ENCODE measurements around the gene HOXB4.

Gene HOXB4

GRCh38 chr17:48615047-48615962, 37.2 kb upstream of the HOXB4 start, which contains the start of gene HOXB8:
HOXB8 (minus strand) TSS chr17:48615292; CDS start chr17:48614704, 588 bp downstream.
- no peak for DNase-seq

- no peak for DNase-seq
Measured at GRCh38 chr17:48613862-48614694, 35.9 kb upstream of the HOXB4 start.

GRCh38 chr17:48612854-48613691, 34.9 kb upstream of the HOXB4 start:
- DNase-seq, result no peak

- no peak for DNase-seq
Measured at GRCh38 chr17:48612456-48612853, 34.3 kb upstream of the HOXB4 start.

- DNase-seq, result no peak
Measured at GRCh38 chr17:48611681-48612455, 33.7 kb upstream of the HOXB4 start.

- DNase-seq, result no peak
Measured at GRCh38 chr17:48611213-48611612, 33.1 kb upstream of the HOXB4 start.

GRCh38 chr17:48610282-48611211, 32.4 kb upstream of the HOXB4 start, which contains the start of gene HOXB7:
HOXB7 (minus strand) TSS chr17:48611017; CDS start chr17:48610918, 99 bp downstream.
- no peak for DNase-seq

- DNase-seq, result no peak
Measured at GRCh38 chr17:48609759-48610281, 31.7 kb upstream of the HOXB4 start.

- DNase-seq, result no peak
Measured at GRCh38 chr17:48609033-48609432, 30.9 kb upstream of the HOXB4 start.

GRCh38 chr17:48608494-48608834, 30.3 kb upstream of the HOXB4 start:
- DNase-seq, result no peak

GRCh38 chr17:48606892-48607614, 28.9 kb upstream of the HOXB4 start:
- no peak for DNase-seq

GRCh38 chr17:48605991-48606891, 28.1 kb upstream of the HOXB4 start:
- DNase-seq, result no peak

- no peak for DNase-seq
Measured at GRCh38 chr17:48605409-48605919, 27.3 kb upstream of the HOXB4 start.

- no peak for DNase-seq
Measured at GRCh38 chr17:48604770-48605329, 26.7 kb upstream of the HOXB4 start, which contains the start of gene HOXB6. HOXB6 (minus strand) TSS chr17:48604986; CDS start chr17:48598150, 6,836 bp downstream.

- no peak for DNase-seq
Measured at GRCh38 chr17:48603959-48604769, 26.0 kb upstream of the HOXB4 start.

GRCh38 chr17:48601539-48602425, 23.6 kb upstream of the HOXB4 start:
- DNase-seq, result no peak
